ENCODE measurements around the gene CNNM1.

Gene CNNM1

GRCh38 chr10:99337901-99338300 lies 8.7 kb downstream of the CNNM1 start:
- no peak for DNase-seq

GRCh38 chr10:99339077-99339476 lies 9.9 kb downstream of the CNNM1 start:
- DNase-seq: no peak

- no peak for DNase-seq
Observed at GRCh38 chr10:99339563-99340047, 10.4 kb downstream of the CNNM1 start.

GRCh38 chr10:99340650-99341049 lies 11.5 kb downstream of the CNNM1 start:
- no peak for DNase-seq

- no peak for DNase-seq
Observed at GRCh38 chr10:99341248-99341647, 12.1 kb downstream of the CNNM1 start.

DNA sequence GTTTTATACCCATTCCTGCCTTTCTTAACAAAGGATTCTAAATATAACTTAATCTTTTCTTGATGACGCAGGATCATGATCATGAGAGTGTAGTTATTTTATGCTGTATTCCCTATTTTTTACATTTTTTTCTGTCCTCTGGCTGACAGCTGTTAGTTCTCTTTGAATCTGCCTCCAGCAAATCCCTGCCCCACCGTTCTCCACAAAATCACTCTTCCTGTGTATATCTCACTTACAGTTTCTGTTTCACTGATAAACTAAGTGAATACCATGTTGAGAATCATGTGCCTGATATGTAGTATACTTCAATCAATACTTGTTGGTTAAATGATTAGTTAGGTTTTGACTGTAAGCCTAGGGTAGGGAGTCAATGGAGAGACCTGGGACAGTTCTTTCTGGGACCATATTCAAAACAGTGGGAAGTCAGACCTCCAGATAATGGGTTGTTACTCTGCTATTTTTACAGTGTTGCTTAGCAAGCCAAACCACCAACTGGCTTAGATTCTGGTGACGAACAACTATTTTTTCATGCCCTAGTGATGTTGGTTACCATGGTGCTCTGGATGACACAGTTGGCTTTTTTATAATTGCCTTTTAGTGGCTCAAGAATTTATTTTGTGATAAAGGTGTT lies 12.8 kb downstream of the CNNM1 start:
- peak in 1 of 2 donors; percentile 58 for DNase-seq

- DNase-seq: no peak
Observed at GRCh38 chr10:99343262-99343661, 14.1 kb downstream of the CNNM1 start.

DNA sequence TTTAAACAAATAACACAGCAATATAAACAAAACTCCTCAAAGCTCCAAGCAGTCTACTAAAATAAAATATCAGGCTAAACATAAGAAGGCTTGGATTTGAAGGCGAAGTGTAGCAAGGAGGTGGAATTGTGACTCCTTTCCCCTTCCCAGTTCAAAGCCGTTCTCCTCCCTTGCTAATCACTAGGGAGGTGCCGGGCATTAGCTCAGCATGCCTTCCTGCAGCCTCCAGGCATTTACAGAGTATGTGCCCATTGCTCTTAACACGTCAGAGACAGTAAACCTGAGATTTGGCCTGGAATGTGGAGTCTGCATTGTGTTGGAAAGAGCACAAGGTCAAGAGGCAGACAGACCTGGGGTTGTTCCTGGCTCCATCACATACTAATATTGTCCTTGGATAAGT lies 15.6 kb downstream of the CNNM1 start:
- DNase-seq: no peak

DNA sequence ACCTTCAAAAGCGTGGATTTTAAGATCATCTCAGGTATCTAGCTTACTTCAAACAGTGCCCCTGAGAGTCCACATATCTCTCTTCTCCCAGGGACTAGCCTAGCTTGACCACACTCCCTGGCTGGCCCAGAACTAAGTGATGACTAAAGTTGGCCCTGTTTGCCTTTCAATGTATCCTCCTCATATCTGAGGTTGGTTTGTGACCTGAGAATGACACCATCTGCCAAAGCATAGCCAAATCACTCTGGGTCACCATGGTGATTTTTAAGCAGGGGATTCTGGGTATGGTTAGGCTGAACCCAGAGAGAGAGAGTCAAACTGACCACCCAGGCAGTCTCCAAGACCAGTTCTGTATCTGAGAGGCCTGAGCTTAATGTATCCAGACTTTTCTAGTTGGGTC lies 16.2 kb downstream of the CNNM1 start:
- DNase-seq: no peak

DNA sequence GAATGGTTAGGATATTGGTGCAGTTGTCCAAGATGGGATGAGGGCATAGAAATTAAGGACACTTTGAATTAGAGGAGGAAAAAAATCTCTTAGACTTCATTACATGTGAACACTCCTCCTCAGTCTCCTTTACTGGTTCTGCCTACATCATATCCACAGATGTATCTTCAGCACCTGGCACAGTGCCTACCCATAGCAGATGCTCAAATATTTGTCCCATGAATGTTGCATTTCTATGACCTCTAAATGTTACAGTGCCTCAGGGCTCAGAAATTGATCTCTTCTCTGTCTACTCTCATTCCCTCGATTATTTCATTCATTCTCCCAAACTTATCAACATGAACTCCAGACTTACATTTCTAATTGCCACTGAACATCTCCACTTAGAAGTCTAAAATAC lies 17.1 kb downstream of the CNNM1 start:
- DNase-seq: no peak

DNA sequence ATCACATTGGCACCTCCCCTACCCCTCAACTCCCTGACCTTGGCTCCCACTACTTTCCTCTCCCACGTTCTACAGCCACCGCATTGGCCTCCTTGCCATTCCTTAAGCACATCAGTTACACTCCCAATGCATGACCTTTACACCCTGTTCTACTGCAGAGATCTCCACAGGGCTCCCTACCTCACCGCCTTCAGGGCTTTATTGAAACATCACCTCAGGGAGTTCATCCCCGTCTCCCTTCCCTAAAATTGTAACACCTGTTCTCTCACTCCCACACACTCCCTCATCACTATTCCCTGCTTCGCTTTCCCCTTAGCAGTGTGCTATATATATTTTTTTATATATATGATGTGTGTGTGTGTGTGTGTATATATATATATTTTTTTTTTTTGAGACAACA lies 18.5 kb downstream of the CNNM1 start:
- no peak for DNase-seq

DNA sequence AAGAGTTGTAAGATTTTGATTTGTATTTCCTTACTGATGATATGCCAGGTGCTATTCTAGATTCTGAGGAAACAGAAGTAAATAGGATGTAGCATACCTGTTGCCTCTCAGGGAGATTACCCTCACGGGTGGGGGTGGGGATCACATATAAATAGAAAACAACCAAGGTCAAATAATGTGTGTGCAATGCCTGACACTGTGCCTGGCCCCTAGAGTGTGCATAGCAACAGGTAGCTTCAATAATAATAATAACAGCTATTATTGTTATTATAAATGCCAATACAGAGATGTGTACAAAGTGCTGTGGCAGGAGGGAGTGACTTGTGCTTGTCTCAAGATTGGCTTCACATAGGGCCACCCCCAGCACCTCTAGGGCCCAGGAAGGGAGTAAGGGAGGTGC lies 24.0 kb downstream of the CNNM1 start:
- DNase-seq: no peak

DNA sequence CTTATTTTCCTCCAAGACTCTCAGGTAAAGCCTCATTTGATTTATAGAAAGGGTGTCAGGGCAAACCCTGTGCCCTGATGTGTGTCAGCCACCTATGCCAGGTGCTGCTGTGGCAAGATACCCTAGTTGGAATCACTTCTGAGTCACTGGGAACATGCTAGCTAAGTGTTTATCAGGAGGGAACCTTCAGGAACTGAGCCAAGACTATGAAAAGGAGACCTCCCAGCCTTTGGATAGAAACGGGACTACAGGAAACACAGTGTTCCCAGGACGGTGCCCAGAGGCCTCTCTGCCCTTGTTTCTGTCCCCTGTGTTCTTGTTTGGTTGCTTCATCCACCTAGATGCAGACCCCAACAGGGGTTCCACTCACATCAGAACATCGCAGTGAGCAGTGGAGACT lies 28.5 kb downstream of the CNNM1 start:
- no peak for DNase-seq

DNA sequence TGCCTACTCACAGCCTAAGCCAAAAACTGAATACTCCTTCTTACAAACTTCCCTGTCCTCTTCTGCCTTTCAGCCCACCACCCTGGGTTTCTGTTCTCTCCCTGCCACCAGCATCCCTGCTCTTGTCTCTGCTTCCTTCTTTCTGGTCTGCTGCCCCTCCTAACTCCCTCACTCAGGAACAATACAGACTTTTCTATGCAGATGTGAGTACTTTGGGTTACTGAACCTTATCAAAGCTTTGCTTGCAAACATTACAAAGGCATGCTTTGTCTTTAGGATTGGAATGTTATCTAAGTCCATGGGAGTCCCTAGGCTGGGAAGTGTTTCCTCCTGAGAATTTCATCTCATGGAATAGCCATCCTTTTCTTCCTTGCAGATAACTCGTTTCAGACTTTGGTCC lies 28.9 kb downstream of the CNNM1 start:
- no peak for DNase-seq

DNA sequence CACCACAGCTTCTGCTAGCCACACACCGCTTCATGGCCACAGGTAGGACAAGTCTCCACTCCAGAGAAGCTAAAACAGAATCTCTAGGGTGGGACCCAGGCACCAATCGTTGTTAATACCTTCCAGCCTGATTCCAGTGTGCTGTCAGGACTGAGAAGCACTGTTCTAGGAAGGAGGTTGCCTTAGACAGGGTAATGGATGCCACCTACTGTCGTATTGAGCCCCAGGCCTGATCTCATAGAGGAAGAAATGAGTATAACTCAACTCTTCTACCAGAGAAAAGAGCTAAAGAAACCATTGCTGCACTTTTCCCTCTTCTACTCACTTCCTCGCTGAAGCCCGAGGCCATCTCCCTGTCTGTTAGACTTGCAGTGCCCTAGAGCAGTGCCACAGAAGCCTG lies 31.8 kb downstream of the CNNM1 start:
- no peak for DNase-seq

DNA sequence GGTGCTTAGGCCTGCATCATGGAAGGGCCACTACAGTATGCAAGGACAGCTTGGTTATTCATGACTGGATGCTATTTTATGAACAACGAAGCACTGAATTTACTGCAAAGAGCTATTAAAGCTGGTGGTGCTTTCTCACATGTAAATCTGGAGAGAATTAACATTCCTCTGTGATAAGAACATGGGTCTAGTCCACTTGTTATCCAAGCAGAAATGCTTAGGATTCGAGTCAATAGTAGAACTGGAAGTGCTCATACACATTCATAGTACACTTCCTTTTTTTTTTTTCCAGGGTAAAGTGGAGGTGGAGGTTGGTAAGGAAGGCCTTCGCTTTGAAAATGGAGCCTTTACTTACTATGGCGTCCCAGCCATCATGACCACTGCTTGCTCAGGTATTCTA lies 35.0 kb downstream of the CNNM1 start:
- DNase-seq: no peak

DNA sequence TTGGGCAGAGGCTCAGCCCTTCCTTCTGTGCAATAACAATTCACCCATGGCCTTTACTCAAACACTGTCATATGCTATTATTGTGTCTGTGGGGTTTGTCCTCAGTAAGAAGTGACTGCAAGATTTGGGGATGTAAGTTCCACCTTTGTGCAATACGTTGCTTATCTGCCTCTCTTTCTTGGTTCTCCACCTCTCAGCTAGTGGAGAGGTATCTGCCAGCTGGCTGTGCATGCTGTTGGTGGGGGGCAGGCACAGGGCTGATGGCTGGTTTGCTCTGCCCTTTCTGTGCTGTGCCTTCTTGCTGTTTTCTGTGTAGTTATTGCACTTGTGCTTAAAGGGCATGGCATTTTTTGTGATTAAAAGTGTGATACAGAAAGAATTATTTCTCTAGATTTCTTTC lies 36.2 kb downstream of the CNNM1 start:
- DNase-seq: no peak

DNA sequence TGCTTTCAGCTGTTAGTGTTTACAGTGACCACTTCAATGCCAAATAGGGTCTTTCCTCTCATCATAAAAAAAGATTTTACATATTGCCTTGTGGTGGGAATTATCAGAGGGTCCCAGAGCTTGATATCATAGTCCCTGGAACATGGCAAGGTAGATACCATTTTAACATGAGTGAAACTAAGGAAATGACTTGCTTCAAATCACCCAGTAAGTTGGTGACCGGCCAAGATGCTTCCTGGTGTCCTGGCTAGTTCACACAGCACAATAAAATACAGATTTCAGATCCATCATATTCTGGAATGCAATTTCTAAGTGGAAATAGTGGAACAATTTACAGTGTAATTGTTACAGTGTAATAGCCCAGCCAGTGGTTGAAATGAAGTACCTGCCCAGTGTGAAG lies 36.6 kb downstream of the CNNM1 start:
- no peak for DNase-seq

GRCh38 chr10:99366666-99367065 lies 37.5 kb downstream of the CNNM1 start:
- DNase-seq: no peak

DNA sequence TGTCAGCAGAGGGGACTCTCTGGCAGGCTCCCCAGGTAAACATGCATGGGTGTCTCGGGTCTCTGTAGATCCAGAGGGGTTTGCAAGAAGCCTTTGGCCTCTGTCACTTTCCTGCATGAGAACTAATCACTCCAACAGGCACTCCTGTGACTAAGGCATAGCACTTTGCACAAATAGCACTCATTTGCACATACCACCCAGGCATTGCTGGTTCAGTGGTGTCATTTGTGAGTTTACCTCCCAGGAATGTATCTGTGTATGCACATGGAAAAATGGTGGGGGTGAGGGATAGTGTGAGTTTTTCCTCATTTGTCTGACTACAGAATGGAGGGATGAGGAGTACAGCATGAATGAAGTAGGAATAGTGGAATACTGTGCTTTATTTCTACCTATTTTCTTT lies 39.5 kb downstream of the CNNM1 start:
- DNase-seq: no peak

DNA sequence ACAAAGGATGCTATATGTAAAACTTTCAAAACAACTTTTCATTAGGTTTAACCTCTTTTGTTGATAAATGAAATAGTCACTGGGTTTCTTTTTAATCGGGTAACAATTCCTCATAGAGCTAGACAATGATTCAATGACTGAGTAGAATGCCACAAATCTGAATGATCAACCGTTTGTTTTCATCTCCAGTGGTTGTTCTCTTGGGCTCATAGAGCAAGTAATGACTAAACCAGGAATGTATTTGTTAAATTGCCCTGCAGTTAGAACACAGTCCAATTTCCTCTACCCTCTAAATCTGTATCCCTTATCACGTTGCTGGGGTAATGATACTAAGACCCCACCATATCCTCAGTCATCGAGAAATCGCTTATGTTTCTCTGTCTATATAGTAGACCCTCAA lies 40.0 kb downstream of the CNNM1 start:
- no peak for DNase-seq

GRCh38 chr10:99369551-99369950 lies 40.4 kb downstream of the CNNM1 start:
- no peak for DNase-seq

GRCh38 chr10:99370993-99371392 lies 41.8 kb downstream of the CNNM1 start:
- DNase-seq: no peak

- no peak for DNase-seq
Observed at GRCh38 chr10:99372546-99373271, 43.6 kb downstream of the CNNM1 start.

DNA sequence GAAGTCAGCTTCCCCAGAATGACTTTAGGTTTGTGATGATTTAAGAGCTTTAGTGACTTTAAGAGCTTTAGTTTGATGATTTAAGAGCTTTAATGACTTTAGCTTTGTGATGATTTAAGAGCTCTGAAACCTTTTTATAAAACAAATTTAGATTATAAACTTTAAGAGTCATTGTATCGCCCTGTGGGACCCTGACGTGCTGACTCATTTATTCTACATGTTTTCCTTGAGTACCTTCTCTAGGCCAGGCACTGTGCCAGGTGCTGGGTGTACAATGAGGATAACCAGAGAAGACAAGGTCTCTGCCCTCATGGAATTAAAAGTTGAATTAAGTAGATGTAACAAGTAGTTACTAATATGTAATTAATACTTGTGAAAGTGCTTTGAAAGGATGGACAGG lies 45.4 kb downstream of the CNNM1 start:
- DNase-seq: no peak

All from hippocampal formation (tissue), 2 donors.